Stimulated activated CD4-positive, alpha-beta T cell treated with anti-CD3 and anti-CD28 coated beads, Interleukin-15, amount 100 ng/mL, for 48 hours (primary cell): ENCODE measurements around the gene TFEB.

Experiments used
- DNase-seq, 2 donors: peaks; one replicate each; pipeline ENCODE4 v3.0.0-alpha.2; 2020; ENCODE audit warnings: low read depth in 2 of 2

TFEB gene

DNA sequence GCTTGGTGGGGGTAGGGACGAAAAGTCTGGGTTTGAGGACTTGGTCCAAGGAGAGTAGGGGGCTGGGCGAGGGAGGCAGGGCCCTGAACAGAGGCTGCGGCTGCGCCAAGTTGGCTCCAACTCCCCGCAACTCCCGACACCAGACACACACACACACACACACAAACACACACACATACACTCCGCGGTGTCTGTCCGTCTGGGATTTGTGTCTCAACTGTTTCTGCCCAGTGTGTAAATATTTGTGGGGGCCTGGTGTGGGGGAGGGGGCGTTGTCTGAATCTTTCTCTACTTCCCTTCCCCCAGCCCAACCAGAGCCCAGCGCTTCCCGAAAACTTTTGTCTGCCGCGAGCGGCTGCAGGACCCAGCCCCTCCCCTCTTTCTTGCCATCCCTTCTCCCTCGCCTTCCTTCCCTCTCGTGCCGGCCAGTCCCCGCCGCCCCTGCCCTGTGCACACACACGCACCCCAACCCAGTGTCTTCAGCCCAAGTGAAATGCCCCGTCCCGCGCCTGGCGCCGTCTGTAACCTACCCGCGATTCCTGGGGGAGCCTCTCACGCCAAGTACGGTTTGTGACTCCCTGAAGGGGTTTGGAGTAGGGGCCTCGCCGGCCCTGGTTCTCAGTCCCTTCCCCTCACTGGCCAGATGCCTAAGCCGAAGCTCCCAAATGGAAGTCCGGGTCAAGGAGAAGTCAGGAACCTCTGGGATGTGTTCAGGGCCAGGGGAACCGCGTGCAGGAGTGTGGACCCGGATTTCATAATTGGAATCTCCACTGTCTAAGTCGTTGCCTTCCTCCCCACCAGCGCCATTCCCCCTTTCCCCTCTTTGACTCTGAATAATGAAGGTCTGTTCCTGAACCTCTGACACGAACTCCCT is 96.2 kb downstream of the TFEB start:
- no peak for DNase-seq

DNA sequence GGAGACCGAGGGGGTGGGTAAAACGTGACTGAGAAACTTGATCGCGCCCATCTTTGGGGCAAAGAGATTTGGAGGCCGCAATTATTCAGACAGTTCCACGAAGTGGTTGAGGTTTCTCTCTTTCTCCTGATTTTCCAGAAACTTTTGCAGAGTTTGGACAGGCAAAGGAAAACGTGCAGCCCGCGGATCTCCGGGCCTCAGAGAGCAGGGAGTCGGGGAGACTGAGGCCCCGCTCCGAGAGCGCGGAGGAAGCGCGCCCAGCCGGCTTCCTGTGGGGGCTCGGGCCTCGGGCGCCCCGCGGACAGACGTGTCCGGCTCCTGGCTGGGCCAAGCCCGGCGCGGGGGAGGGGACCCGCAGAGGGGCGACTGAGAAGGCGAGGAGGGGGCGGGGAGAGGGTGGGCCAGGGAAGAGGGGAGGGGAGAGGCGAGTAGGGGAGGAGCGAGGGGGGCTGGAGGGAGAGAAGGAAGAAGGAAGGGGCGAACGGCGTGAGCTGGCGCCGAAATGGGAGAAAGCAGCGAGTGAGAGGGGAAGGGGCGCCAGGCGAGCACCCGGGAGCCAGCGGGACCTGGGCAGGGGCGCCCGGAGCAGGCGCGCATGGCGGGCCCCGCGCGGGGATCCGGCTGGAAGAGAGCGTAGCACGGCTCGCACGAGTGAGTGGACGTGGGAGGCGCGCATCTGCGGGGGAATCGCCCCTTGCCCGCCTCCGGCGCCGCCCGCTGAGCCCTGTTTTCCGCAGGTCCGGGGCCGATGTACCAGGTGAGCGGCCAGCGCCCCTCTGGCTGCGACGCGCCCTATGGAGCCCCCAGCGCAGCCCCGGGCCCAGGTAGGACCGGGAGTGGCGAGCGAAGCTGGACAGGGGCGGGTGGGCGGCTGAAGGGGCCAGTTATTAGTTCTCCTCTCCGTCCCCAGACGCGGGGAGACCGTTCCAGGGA is 97.1 kb downstream of the TFEB start, which contains the start of gene MDFI:
Gene MDFI, plus strand, starts transcription at position 467 of the 933 bp plus-strand sequence. Its CDS starts 282 bp downstream, at position 749.
- no peak for DNase-seq

DNA sequence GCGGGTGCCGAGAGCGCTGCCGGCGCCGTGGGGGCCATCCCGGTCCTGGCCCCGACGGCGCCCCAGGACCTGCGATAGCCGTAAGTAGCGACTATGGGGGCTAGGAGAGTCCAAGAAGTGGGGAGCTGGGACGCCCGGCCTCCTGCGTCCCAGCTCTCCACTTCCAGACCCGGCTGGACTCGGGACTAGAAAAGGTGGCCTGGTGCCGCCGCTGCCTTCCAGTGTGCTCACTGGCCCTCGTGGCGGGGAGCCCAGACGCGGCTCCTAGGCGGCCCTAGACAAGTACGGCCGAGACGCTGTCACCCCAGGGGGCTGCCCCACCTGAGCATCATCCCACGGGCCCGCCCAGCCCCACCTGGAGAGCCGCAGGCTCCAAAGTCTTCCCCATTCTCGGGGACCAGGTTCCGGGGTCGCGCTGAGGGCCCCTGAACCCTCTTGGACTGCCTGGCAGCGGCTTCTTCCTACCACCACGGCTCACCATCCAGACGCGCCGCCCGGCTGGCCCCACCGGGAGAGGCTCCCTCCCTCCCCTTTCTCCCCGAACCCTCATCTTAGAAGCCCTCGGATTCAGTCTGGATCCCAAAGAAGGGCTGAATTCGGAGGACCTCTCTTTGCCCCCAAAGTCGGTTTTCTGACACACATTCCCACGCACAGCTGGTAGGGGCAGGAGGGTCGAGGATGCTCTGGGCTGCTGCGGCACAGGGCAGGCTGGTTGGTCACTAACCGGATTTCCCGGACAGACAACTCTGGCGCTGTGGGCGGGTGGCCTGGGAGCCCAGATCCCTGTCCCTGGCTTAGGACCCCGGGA is 98.0 kb downstream of the TFEB start:
- DNase-seq, result no peak

DNA sequence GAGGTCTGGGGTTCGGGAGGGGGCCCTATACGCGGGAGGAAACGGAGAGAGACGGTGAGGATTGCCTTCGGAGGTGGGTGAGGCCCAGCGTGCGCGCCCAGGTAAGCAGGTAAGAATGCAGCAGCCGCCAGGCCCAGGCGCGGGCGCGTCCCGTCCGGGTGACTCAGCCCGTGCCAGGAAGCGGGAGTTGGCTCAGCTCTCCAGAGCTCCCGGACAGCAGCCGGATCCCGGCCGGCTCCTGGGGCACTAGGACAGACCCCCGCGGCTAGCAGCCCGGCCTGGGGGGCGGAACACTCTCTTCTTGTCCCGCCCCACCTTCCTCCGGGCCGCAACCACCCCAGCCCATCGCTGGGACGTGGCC is 98.6 kb downstream of the TFEB start:
- no peak for DNase-seq

DNA sequence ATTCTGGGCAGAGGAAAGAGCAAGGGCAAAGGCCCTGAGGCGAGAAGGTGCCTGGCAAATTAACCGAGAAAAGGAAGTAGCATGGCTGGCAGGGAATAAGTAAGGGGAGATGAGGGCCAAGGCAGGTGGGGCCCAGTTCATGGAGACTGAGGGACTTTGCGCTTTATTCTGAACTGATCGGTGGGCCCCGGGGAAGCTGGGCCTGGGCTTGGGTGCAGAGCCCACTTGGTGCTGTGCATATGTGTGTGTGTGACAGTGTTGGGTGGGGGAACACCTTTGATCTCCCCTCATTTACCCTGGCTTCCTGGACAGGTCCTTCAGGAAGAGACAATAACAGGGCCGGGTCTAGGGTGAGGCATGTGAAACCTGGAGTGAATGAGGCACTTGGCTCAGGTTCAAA is 100.0 kb downstream of the TFEB start:
- DNase-seq, result no peak

DNA sequence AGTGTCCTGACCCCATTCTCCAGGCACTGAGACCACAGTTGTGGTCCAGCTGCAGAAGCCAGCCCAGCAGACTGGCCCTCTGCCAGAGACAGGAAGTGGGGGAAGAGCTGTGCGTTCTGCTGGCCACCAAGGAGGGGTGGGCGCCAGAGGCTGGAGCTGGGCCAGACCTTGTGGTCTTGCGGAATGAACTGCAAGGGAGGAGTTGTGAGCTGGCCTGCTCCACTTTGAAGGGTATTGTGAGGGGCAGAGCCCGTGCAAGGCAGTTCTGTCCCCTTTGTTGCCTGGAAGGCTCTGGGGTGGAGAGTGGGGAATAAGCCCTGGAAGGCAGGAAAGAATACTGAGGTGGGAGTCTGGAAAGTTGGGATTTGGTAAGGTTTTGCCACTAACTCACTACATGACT is 100.8 kb downstream of the TFEB start:
- DNase-seq, result no peak
